ENCODE data around the gene CYP2W1.

CYP2W1 gene

GRCh38 chr7:1029637-1030443, 46.9 kb downstream of the CYP2W1 start:
- Histone ChIP-seq H2AFZ (ENCODE audit: insufficient read depth, low read length, poor library complexity) (no peak overlapping the region), H2BK5ac (ENCODE audit: low read depth, low read length, poor library complexity) (no peak overlapping the region), H2BK12ac (ENCODE audit: low read length) (no peak overlapping the region), H3K9me3 (ENCODE audit: insufficient read depth, low read depth, low read length) (peaks cover under 1% of the 10 kb centered on the region), H3K27ac (ENCODE audit: low read depth, low read length) (peak overlapping the region; percentile 60), H3K4me3 (ENCODE audit: low read depth, low read length) (no peak overlapping the region), H2AK5ac (ENCODE audit: low read length) (peak overlapping the region; percentile 11), H3K9ac (ENCODE audit: low read length) (no peak overlapping the region), H3K18ac (ENCODE audit: low read length) (no peak overlapping the region), H3K79me1 (ENCODE audit: low read length) (peaks cover 16% of the 10 kb centered on the region), H3K79me2 (ENCODE audit: control insufficient read depth, insufficient read depth, low read length, poor library complexity) (peaks cover 5% of the 10 kb centered on the region), H3K4ac (ENCODE audit: low read depth, low read length) (no peak overlapping the region), H3K23ac (ENCODE audit: low read length) (no peak overlapping the region), H3K4me2 (ENCODE audit: low read length) (no peak overlapping the region), H2BK120ac (ENCODE audit: insufficient read depth, low read length, poor library complexity) (no peak overlapping the region), H3K14ac (ENCODE audit: low read length) (no peak overlapping the region), H4K91ac (ENCODE audit: low read depth, low read length) (peak overlapping the region; percentile 33), H4K8ac (ENCODE audit: low read depth, low read length) (no peak overlapping the region), H3K4me1 (ENCODE audit: control insufficient read depth in 1 of 2, insufficient read depth in 2 of 2, low read length in 2 of 2) (peaks cover 13 to 20% of the 10 kb centered on the region in 2 experiments), H4K12ac (ENCODE audit: low read depth, low read length) (peak overlapping the region; percentile 0), H3K36me3 (ENCODE audit: control insufficient read depth in 1 of 2, insufficient read depth in 2 of 2, low read length in 2 of 2) (peaks cover 12% of the 10 kb centered on the region in 2 experiments), H3K27me3 (ENCODE audit: insufficient read depth, low read length) (no peaks in the 10 kb centered on the region)
- WGBS (ENCODE audit: extremely low coverage, insufficient coverage, insufficient read length): no CpG with 5 or more reads among the region's 33 CpGs
- no peak for DNase-seq

DNA sequence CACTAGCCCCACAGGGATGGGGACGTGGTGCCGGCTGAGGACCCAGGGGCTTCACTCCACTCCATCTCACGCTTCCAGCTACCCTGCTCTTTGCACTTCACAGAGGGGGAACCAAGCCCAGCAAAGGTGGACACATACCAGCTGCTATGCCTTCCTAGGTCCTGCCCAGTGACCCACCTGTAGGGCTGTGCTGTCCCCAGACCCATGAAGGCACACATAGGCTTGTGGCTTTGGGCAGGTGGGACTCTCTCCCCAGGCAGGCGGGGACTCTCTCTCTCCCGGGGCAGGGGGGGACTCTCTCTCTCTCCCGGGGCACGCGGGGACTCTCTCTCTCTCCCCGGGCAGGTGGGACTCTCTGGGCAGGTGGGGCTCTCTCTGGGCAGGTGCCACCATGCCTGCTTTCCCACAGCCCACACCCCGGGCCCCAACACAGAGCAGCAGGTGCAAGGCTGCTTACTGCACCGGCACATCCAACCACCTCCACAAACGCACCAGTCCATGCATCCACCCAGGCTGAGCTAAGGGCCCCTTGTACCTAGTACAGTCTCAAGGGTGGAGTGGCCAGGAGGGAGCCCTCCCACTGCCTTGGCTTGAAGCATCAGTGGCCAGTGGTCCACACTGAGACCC, 47.6 kb downstream of the CYP2W1 start:
- Histone ChIP-seq H3K79me2 (ENCODE audit: control insufficient read depth, insufficient read depth, low read length, poor library complexity) (peaks cover 5% of the 10 kb centered on the region), H3K79me1 (ENCODE audit: low read length) (peaks cover 16% of the 10 kb centered on the region), H3K18ac (ENCODE audit: low read length) (no peak overlapping the region), H3K4ac (ENCODE audit: low read depth, low read length) (no peak overlapping the region), H2AK5ac (ENCODE audit: low read length) (no peak overlapping the region), H3K4me3 (ENCODE audit: low read depth, low read length) (no peak overlapping the region), H2AFZ (ENCODE audit: insufficient read depth, low read length, poor library complexity) (no peak overlapping the region), H3K27me3 (ENCODE audit: insufficient read depth, low read length) (no peaks in the 10 kb centered on the region), H4K91ac (ENCODE audit: low read depth, low read length) (peak overlapping the region; percentile 10), H2BK12ac (ENCODE audit: low read length) (peak overlapping the region; percentile 23), H4K8ac (ENCODE audit: low read depth, low read length) (no peak overlapping the region), H4K12ac (ENCODE audit: low read depth, low read length) (no peak overlapping the region), H3K9ac (ENCODE audit: low read length) (no peak overlapping the region), H3K4me1 (ENCODE audit: control insufficient read depth in 1 of 2, insufficient read depth in 2 of 2, low read length in 2 of 2) (peaks cover 13 to 20% of the 10 kb centered on the region in 2 experiments), H3K9me3 (ENCODE audit: insufficient read depth, low read depth, low read length) (peaks cover 5% of the 10 kb centered on the region), H2BK120ac (ENCODE audit: insufficient read depth, low read length, poor library complexity) (no peak overlapping the region), H3K36me3 (ENCODE audit: control insufficient read depth in 1 of 2, insufficient read depth in 2 of 2, low read length in 2 of 2) (peaks cover 8% of the 10 kb centered on the region in 2 experiments), H2BK5ac (ENCODE audit: low read depth, low read length, poor library complexity) (no peak overlapping the region), H3K14ac (ENCODE audit: low read length) (no peak overlapping the region), H3K4me2 (ENCODE audit: low read length) (no peak overlapping the region), H3K27ac (ENCODE audit: low read depth, low read length) (no peak overlapping the region), H3K23ac (ENCODE audit: low read length) (no peak overlapping the region)
- no peak for DNase-seq
- no CpG with 5 or more reads among the region's 12 CpGs for WGBS (ENCODE audit: extremely low coverage, insufficient coverage, insufficient read length)

DNA sequence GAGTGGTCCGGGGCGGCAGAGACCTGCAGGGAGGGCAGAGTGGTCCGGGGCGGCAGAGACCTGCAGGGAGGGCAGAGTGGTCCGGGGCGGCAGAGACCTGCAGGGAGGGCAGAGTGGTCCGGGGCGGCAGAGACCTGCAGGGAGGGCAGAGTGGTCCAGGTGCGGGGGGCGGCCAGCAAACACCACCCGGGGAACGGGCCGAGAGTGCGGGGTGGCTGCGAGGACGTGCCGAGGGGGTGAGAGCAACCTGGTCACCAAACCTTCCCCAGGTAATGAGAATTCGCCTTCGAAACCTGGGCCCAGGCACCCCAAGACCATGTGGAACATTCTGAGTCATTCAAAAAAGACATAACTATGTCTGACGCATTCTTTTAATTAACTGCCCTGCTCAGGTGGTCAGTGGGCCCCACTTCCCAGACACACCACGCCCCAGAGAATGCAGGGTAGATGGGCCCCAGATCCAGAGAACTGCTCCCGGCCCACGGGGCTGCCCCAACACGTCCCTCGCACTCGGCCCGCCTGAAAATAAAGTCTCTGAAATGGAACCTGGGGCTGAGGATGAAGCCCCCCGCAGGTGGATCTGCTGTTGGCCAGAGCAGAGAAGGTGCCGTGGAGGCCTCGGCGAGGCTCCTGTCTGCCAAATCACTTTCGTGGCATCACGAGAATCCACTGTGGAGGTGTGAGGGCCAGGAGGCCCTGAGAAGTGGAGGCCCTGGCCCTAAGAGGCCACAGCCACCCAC, 48.9 kb downstream of the CYP2W1 start:
- H3K79me1 ChIP-seq (ENCODE audit: low read length): peaks cover 16% of the 10 kb centered on the region
- H3K36me3 ChIP-seq (ENCODE audit: control insufficient read depth in 1 of 2, insufficient read depth in 2 of 2, low read length in 2 of 2): no peaks in the 10 kb centered on the region
- no peak overlapping the region for H4K12ac ChIP-seq (ENCODE audit: low read depth, low read length)
- H3K14ac ChIP-seq (ENCODE audit: low read length): no peak overlapping the region
- no peak overlapping the region for H2BK12ac ChIP-seq (ENCODE audit: low read length)
- H3K27ac ChIP-seq (ENCODE audit: low read depth, low read length): no peak overlapping the region
- no peak overlapping the region for H4K91ac ChIP-seq (ENCODE audit: low read depth, low read length)
- H3K18ac ChIP-seq (ENCODE audit: low read length): no peak overlapping the region
- H3K27me3 ChIP-seq (ENCODE audit: insufficient read depth, low read length): no peaks in the 10 kb centered on the region
- no peak overlapping the region for H2AK5ac ChIP-seq (ENCODE audit: low read length)
- H3K23ac ChIP-seq (ENCODE audit: low read length): no peak overlapping the region
- no peak overlapping the region for H3K4ac ChIP-seq (ENCODE audit: low read depth, low read length)
- no peak for DNase-seq
- H2BK120ac ChIP-seq (ENCODE audit: insufficient read depth, low read length, poor library complexity): no peak overlapping the region
- H3K4me3 ChIP-seq (ENCODE audit: low read depth, low read length): no peak overlapping the region
- H4K8ac ChIP-seq (ENCODE audit: low read depth, low read length): no peak overlapping the region
- H2BK5ac ChIP-seq (ENCODE audit: low read depth, low read length, poor library complexity): no peak overlapping the region
- H3K4me1 ChIP-seq (ENCODE audit: control insufficient read depth in 1 of 2, insufficient read depth in 2 of 2, low read length in 2 of 2): peaks cover 9 to 18% of the 10 kb centered on the region in 2 experiments
- no CpG with 5 or more reads among the region's 33 CpGs for WGBS (ENCODE audit: extremely low coverage, insufficient coverage, insufficient read length)
- H3K9me3 ChIP-seq (ENCODE audit: insufficient read depth, low read depth, low read length): peaks cover 11% of the 10 kb centered on the region
- no peak overlapping the region for H3K9ac ChIP-seq (ENCODE audit: low read length)
- peaks cover 5% of the 10 kb centered on the region for H3K79me2 ChIP-seq (ENCODE audit: control insufficient read depth, insufficient read depth, low read length, poor library complexity)
- H3K4me2 ChIP-seq (ENCODE audit: low read length): no peak overlapping the region
- H2AFZ ChIP-seq (ENCODE audit: insufficient read depth, low read length, poor library complexity): no peak overlapping the region

GRCh38 chr7:1032536-1033181, 49.7 kb downstream of the CYP2W1 start:
- Histone ChIP-seq H3K4ac (ENCODE audit: low read depth, low read length) (no peak overlapping the region), H3K79me1 (ENCODE audit: low read length) (peaks cover 11% of the 10 kb centered on the region), H3K4me1 (ENCODE audit: control insufficient read depth in 1 of 2, insufficient read depth in 2 of 2, low read length in 2 of 2) (peaks cover 9 to 12% of the 10 kb centered on the region in 2 experiments), H3K14ac (ENCODE audit: low read length) (no peak overlapping the region), H3K36me3 (ENCODE audit: control insufficient read depth in 1 of 2, insufficient read depth in 2 of 2, low read length in 2 of 2) (no peaks in the 10 kb centered on the region), H2BK5ac (ENCODE audit: low read depth, low read length, poor library complexity) (no peak overlapping the region), H4K12ac (ENCODE audit: low read depth, low read length) (no peak overlapping the region), H3K4me3 (ENCODE audit: low read depth, low read length) (no peak overlapping the region), H2AK5ac (ENCODE audit: low read length) (no peak overlapping the region), H3K18ac (ENCODE audit: low read length) (no peak overlapping the region), H3K4me2 (ENCODE audit: low read length) (no peak overlapping the region), H2AFZ (ENCODE audit: insufficient read depth, low read length, poor library complexity) (no peak overlapping the region), H3K9me3 (ENCODE audit: insufficient read depth, low read depth, low read length) (peaks cover 11% of the 10 kb centered on the region), H3K27ac (ENCODE audit: low read depth, low read length) (no peak overlapping the region), H3K27me3 (ENCODE audit: insufficient read depth, low read length) (no peaks in the 10 kb centered on the region), H4K8ac (ENCODE audit: low read depth, low read length) (no peak overlapping the region), H2BK12ac (ENCODE audit: low read length) (no peak overlapping the region), H3K79me2 (ENCODE audit: control insufficient read depth, insufficient read depth, low read length, poor library complexity) (peaks cover 4% of the 10 kb centered on the region), H4K91ac (ENCODE audit: low read depth, low read length) (no peak overlapping the region), H2BK120ac (ENCODE audit: insufficient read depth, low read length, poor library complexity) (no peak overlapping the region), H3K23ac (ENCODE audit: low read length) (no peak overlapping the region), H3K9ac (ENCODE audit: low read length) (no peak overlapping the region)
- DNase-seq: no peak
- WGBS (ENCODE audit: extremely low coverage, insufficient coverage, insufficient read length): no CpG with 5 or more reads among the region's 25 CpGs
